Loucy (cell line): ENCODE measurements around the gene BPIFA1.

Source experiments
- H2AFZ ChIP-seq: fragments of 200-600 bp; sonication (generic); 2 replicates; pipeline ENCODE4 v1.6.0; 2016; ENCODE audit warnings: antibody characterized with exemption, mild to moderate bottlenecking, low read length, moderate library complexity
- H3F3A ChIP-seq: fragments of 200-600 bp; 2 replicates; pipeline ENCODE4 v1.6.0; 2016; ENCODE audit warnings: antibody characterized with exemption, low read depth, mild to moderate bottlenecking
- H3K27me3 ChIP-seq: fragments of 200-600 bp; sonication (generic); 2 replicates; pipeline ENCODE4 v1.6.1; 2014; ENCODE audit warnings: low read length, mild to moderate bottlenecking; ENCODE audit not compliant: insufficient read depth, poor library complexity, severe bottlenecking
- H3K36me3 ChIP-seq: fragments of 200-600 bp; sonication (generic); 2 replicates; pipeline ENCODE4 v1.6.1; 2016; ENCODE audit warnings: low read length; ENCODE audit not compliant: insufficient read depth
- H3K4me1 ChIP-seq: fragments of 200-600 bp; sonication (generic); 2 replicates; pipeline ENCODE4 v1.5.1; 2014; ENCODE audit warnings: low read length, mild to moderate bottlenecking; ENCODE audit not compliant: insufficient read depth, poor library complexity, severe bottlenecking
- H3K4me2 ChIP-seq: fragments of 200-600 bp; sonication (generic); 2 replicates; pipeline ENCODE4 v1.6.0; 2014; ENCODE audit warnings: antibody characterized with exemption, low read length, low read depth, mild to moderate bottlenecking; ENCODE audit not compliant: poor library complexity, severe bottlenecking
- H3K4me3 ChIP-seq: fragments of 200-600 bp; sonication (generic); 2 replicates; pipeline ENCODE4 v1.5.1; 2014; ENCODE audit warnings: low read length, mild to moderate bottlenecking, mixed read lengths; ENCODE audit not compliant: poor library complexity, severe bottlenecking
- H3K79me2 ChIP-seq: fragments of 200-600 bp; sonication (generic); 2 replicates; pipeline ENCODE4 v1.6.1; 2014; ENCODE audit warnings: low read length; ENCODE audit not compliant: insufficient read depth
- H3K9ac ChIP-seq: fragments of 200-600 bp; sonication (generic); 2 replicates; pipeline ENCODE4 v1.6.0; 2014; ENCODE audit warnings: mild to moderate bottlenecking, low read depth, low read length, moderate library complexity; ENCODE audit not compliant: poor library complexity, severe bottlenecking
- H3K9me2 ChIP-seq: fragments of 200-600 bp; sonication (generic); replicated peaks from 2 replicates; pipeline ENCODE4 v1.6.1; 2016; ENCODE audit warnings: low read depth, low read length, mixed read lengths
- H3K9me3 ChIP-seq: fragments of 200-600 bp; sonication (generic); 2 replicates; pipeline ENCODE4 v1.6.1; 2014; ENCODE audit warnings: mild to moderate bottlenecking, antibody characterized with exemption, low read length, low read depth; ENCODE audit not compliant: insufficient read depth
- H4K20me1 ChIP-seq: fragments of 200-600 bp; sonication (generic); 2 replicates; pipeline ENCODE4 v1.6.0; 2014; ENCODE audit warnings: antibody characterized with exemption, low read length, mild to moderate bottlenecking; ENCODE audit not compliant: insufficient read depth, poor library complexity, severe bottlenecking
- EZH2phosphoT487 ChIP-seq: fragments of 200-600 bp; IDR thresholded peaks from 2 replicates; pipeline ENCODE4 v1.6.1; 2018; ENCODE audit warnings: antibody characterized with exemption, mild to moderate bottlenecking, moderate library complexity, borderline replicate concordance
- TF ChIP-seq, protein P1 (sequence below): fragments of 200-600 bp; sonication (generic); conservative IDR thresholded peaks from 2 replicates; pipeline ENCODE4 v1.5.1; 2014; ENCODE audit warnings: mild to moderate bottlenecking, antibody characterized with exemption, low read length

BPIFA1 gene

GRCh38 chr20:33199026-33199425 is 36.8 kb upstream of the BPIFA1 start:
- Histone ChIP-seq H3K36me3 (no peaks in the 10 kb centered on the region), H3K27me3 (no peaks in the 10 kb centered on the region), H3K4me2 (no peak overlapping the region), H3K9ac (no peak overlapping the region), H3K4me1 (no peaks in the 10 kb centered on the region), H3K9me2 (no peaks in the 10 kb centered on the region), H3K4me3 (no peak overlapping the region), H2AFZ (no peak overlapping the region), H4K20me1 (no peaks in the 10 kb centered on the region), H3K79me2 (no peaks in the 10 kb centered on the region), H3F3A (no peaks in the 10 kb centered on the region), H3K9me3 (no peaks in the 10 kb centered on the region)
- TF ChIP-seq EZH2phosphoT487 = no peak
- TF ChIP-seq, protein P1, sequence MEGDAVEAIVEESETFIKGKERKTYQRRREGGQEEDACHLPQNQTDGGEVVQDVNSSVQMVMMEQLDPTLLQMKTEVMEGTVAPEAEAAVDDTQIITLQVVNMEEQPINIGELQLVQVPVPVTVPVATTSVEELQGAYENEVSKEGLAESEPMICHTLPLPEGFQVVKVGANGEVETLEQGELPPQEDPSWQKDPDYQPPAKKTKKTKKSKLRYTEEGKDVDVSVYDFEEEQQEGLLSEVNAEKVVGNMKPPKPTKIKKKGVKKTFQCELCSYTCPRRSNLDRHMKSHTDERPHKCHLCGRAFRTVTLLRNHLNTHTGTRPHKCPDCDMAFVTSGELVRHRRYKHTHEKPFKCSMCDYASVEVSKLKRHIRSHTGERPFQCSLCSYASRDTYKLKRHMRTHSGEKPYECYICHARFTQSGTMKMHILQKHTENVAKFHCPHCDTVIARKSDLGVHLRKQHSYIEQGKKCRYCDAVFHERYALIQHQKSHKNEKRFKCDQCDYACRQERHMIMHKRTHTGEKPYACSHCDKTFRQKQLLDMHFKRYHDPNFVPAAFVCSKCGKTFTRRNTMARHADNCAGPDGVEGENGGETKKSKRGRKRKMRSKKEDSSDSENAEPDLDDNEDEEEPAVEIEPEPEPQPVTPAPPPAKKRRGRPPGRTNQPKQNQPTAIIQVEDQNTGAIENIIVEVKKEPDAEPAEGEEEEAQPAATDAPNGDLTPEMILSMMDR = no peak

DNA sequence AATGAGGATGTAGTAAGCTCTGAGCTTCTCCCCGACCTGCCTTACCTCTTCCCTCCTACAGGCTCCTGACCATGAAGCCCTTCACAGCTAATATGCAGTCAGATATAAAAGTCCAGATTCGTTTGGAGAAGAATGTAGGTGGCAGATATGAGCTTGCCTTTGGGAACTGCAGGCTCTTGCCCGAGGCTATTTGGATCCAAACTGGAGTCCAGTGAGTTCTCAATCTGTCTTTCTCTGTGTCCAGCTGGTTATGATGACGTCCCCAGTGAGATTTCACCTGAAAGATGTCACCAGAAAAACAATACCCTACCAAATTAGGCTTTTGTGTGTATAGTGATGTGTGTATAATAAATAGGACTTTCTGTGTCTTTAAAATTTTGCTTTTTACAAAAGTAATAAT is 33.3 kb upstream of the BPIFA1 start:
- H2AFZ ChIP-seq = no peak overlapping the region
- TF ChIP-seq, protein P1 = no peak
- H3K9me3 ChIP-seq = no peaks in the 10 kb centered on the region
- H3K4me1 ChIP-seq = no peaks in the 10 kb centered on the region
- H3K9ac ChIP-seq = no peak overlapping the region
- no peaks in the 10 kb centered on the region for H3K9me2 ChIP-seq
- no peaks in the 10 kb centered on the region for H3F3A ChIP-seq
- H3K27me3 ChIP-seq = no peaks in the 10 kb centered on the region
- H3K4me2 ChIP-seq = no peak overlapping the region
- no peaks in the 10 kb centered on the region for H4K20me1 ChIP-seq
- H3K4me3 ChIP-seq = no peak overlapping the region
- no peaks in the 10 kb centered on the region for H3K79me2 ChIP-seq
- no peaks in the 10 kb centered on the region for H3K36me3 ChIP-seq

DNA sequence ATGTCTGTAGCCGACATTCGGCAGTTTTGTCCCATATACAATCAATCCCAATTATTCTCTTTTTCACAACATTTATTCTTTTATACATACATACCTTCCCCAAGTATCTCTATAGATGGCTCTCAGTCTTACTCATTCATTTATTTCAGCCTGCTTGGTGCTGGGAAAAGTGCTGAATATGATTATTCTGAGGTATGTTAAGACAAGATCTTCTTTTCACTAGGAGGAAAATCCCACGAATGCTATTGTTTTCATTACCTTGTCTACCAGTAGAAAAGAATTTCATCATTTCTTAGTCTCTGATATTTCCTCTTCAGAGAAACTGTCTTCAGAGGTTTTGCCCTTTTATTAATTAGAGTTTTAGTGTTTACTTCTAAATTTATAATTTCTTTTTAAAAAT is 32.4 kb upstream of the BPIFA1 start:
- no peak overlapping the region for H2AFZ ChIP-seq
- H3F3A ChIP-seq = no peaks in the 10 kb centered on the region
- no peaks in the 10 kb centered on the region for H3K9me3 ChIP-seq
- TF ChIP-seq, protein P1 = no peak
- TF ChIP-seq EZH2phosphoT487 = no peak
- no peak overlapping the region for H3K4me2 ChIP-seq
- no peak overlapping the region for H3K4me3 ChIP-seq
- H3K4me1 ChIP-seq = no peaks in the 10 kb centered on the region
- H3K79me2 ChIP-seq = no peaks in the 10 kb centered on the region
- no peak overlapping the region for H3K9ac ChIP-seq
- H3K36me3 ChIP-seq = no peaks in the 10 kb centered on the region
- no peaks in the 10 kb centered on the region for H4K20me1 ChIP-seq
- no peaks in the 10 kb centered on the region for H3K9me2 ChIP-seq
- H3K27me3 ChIP-seq = no peaks in the 10 kb centered on the region
